Astrocyte (in vitro differentiated cells and primary cell): ENCODE results near the gene LTK. TPM values are rescaled to one million over a fixed set of nuclear protein-coding genes. Genes with fewer than 3 reads are reported as not detected.

Experiments
- DNase-seq: peaks from one replicate; pipeline ENCODE4 v3.0.0-alpha.2; 2010; ENCODE audit warnings: low read depth
- FAIRE-seq: peaks from 2 replicates; lab custom pipeline; 2011; peaks lifted over from hg19 to GRCh38; lab: Jason Lieb, UNC
- H2AFZ ChIP-seq: 2 replicates; pipeline ENCODE4 v1.6.0; 2012; ENCODE audit warnings: low read depth, low read length, inconsistent platforms
- H3K27ac ChIP-seq: 2 replicates; pipeline ENCODE4 v1.5.1; 2011; ENCODE audit warnings: low read depth, low read length, inconsistent platforms
- H3K27me3 ChIP-seq: 2 replicates; pipeline ENCODE4 v1.6.0; 2011; ENCODE audit warnings: low read length, inconsistent platforms; ENCODE audit not compliant: insufficient read depth
- H3K36me3 ChIP-seq: 2 replicates; pipeline ENCODE4 v1.5.1; 2011; ENCODE audit warnings: low read length, inconsistent platforms; ENCODE audit not compliant: insufficient read depth
- H3K4me1 ChIP-seq: 2 replicates; pipeline ENCODE4 v1.5.1; 2011; ENCODE audit warnings: low read length, inconsistent platforms; ENCODE audit not compliant: insufficient read depth
- H3K4me2 ChIP-seq: 2 replicates; pipeline ENCODE4 v1.6.0; 2012; ENCODE audit warnings: low read length, inconsistent platforms
- H3K4me3 ChIP-seq: 2 replicates; pipeline ENCODE4 v1.5.1; 2011; ENCODE audit warnings: low read depth, mild to moderate bottlenecking, low read length, inconsistent platforms; ENCODE audit not compliant: insufficient read depth
- H3K79me2 ChIP-seq: 2 replicates; pipeline ENCODE4 v1.6.0; 2012; ENCODE audit warnings: mild to moderate bottlenecking, low read length, inconsistent platforms; ENCODE audit not compliant: insufficient read depth
- H3K9ac ChIP-seq: 2 replicates; pipeline ENCODE4 v1.6.0; 2012; ENCODE audit warnings: mild to moderate bottlenecking, low read length, inconsistent platforms
- H3K9me3 ChIP-seq: 2 replicates; pipeline ENCODE4 v1.5.1; 2012; ENCODE audit warnings: low read depth, mild to moderate bottlenecking, low read length, inconsistent platforms; ENCODE audit not compliant: insufficient read depth
- H4K20me1 ChIP-seq: 2 replicates; pipeline ENCODE4 v1.6.0; 2012; ENCODE audit warnings: low read length, inconsistent platforms; ENCODE audit not compliant: insufficient read depth
- H3K27ac Mint-ChIP-seq: one replicate; pipeline ENCODE4 v1.8.0; 2021; ENCODE audit warnings: mild to moderate bottlenecking, mixed read lengths; ENCODE audit not compliant: unreplicated experiment
- H3K27me3 Mint-ChIP-seq: one replicate; pipeline ENCODE4 v1.8.0; 2021; ENCODE audit warnings: low read depth, mixed read lengths; ENCODE audit not compliant: unreplicated experiment
- H3K36me3 Mint-ChIP-seq: one replicate; pipeline ENCODE4 v1.8.0; 2021; ENCODE audit warnings: low read depth, mixed read lengths; ENCODE audit not compliant: unreplicated experiment
- H3K4me1 Mint-ChIP-seq: one replicate; pipeline ENCODE4 v1.8.0; 2021; ENCODE audit warnings: low read depth, mixed read lengths; ENCODE audit not compliant: unreplicated experiment
- H3K4me3 Mint-ChIP-seq: one replicate; pipeline ENCODE4 v1.8.0; 2021; ENCODE audit warnings: mild to moderate bottlenecking, moderate library complexity, mixed read lengths; ENCODE audit not compliant: unreplicated experiment
- H3K9me3 Mint-ChIP-seq: one replicate; pipeline ENCODE4 v1.8.0; 2021; ENCODE audit warnings: mild to moderate bottlenecking, mixed read lengths; ENCODE audit not compliant: unreplicated experiment
- CTCF ChIP-seq: IDR thresholded peaks from 2 replicates; pipeline ENCODE4 v1.5.1; 2011; ENCODE audit warnings: low read depth, mild to moderate bottlenecking, inconsistent platforms, low read length, moderate library complexity; ENCODE audit not compliant: insufficient read depth
- EZH2 ChIP-seq: IDR thresholded peaks from 2 replicates; pipeline ENCODE4 v1.6.1; 2012; ENCODE audit warnings: mild to moderate bottlenecking, low read length, inconsistent platforms; ENCODE audit not compliant: insufficient read depth
- total RNA-seq: library from RNA; stranded (reverse); gene quantifications from 2 replicates; pipeline ENCODE4 v1.2.1, GENCODE V29; 2021

Gene LTK
- total RNA-seq, 1 donor from 2014 or later: 0.14 TPM

- Histone ChIP-seq H3K4me3 (no peak overlapping the region), H3K9ac (no peak overlapping the region), H3K36me3 (no peaks in the 10 kb centered on the region), H3K27ac (no peak overlapping the region), H3K9me3 (no peaks in the 10 kb centered on the region), H3K79me2 (no peaks in the 10 kb centered on the region), H3K4me2 (no peak overlapping the region), H4K20me1 (no peaks in the 10 kb centered on the region), H3K4me1 (no peaks in the 10 kb centered on the region), H2AFZ (no peak overlapping the region), H3K27me3 (no peaks in the 10 kb centered on the region)
- Mint-ChIP-seq H3K27ac (no peak overlapping the region), H3K4me3 (no peak overlapping the region), H3K36me3 (peaks cover 19% of the 10 kb centered on the region), H3K9me3 (no peaks in the 10 kb centered on the region), H3K4me1 (peaks cover 5% of the 10 kb centered on the region), H3K27me3 (no peaks in the 10 kb centered on the region)
- DNase-seq: no peak
- FAIRE-seq: no peak
- no peak for TF ChIP-seq CTCF
- no peak for TF ChIP-seq EZH2
Measured at GRCh38 chr15:41520636-41521035, 7.0 kb upstream of the LTK start.

DNA sequence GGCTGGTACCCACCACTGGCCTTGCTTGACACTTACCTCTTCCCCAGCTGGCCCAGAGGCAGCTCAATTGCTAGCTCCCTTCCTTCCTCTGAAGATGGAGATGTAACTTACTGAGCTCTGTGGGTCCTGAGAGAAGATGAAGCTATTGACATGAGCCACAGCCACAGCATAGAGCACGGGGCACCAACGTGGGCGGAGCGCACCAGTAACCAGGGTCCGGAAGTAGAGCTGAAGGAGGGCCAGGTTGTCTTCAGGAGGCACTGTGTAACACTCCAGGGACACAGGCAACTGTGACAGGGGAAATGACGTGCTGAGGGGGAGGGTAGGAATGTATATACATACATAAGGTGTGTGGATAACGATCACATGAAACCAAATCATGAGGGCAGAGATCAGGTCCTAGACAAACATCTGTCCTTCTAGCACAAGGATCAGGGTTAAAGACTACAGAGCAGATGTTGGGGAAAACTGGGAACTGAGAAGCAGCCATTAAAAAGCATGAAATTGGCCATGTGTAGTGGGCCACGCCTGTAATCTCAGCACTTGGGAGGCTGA lies 4.3 kb upstream of the LTK start:
- Histone ChIP-seq H3K27me3 (peaks cover 10% of the 10 kb centered on the region), H3K4me1 (peaks cover 10% of the 10 kb centered on the region), H2AFZ (no peak overlapping the region), H3K36me3 (no peaks in the 10 kb centered on the region), H3K79me2 (no peaks in the 10 kb centered on the region), H3K27ac (no peak overlapping the region), H3K4me2 (no peak overlapping the region), H3K9me3 (no peaks in the 10 kb centered on the region), H3K4me3 (no peak overlapping the region), H3K9ac (no peak overlapping the region), H4K20me1 (no peaks in the 10 kb centered on the region)
- Mint-ChIP-seq H3K27ac (no peak overlapping the region), H3K4me1 (peaks cover 1% of the 10 kb centered on the region), H3K9me3 (peaks cover 2% of the 10 kb centered on the region), H3K36me3 (peaks cover 20% of the 10 kb centered on the region), H3K27me3 (peaks cover 21% of the 10 kb centered on the region), H3K4me3 (no peak overlapping the region)
- no peak for DNase-seq
- TF ChIP-seq EZH2 (no peak), CTCF (no peak)
- FAIRE-seq: no peak

- DNase-seq (no peak), FAIRE-seq (no peak)
- H3K27me3 ChIP-seq: peaks cover 35% of the 10 kb centered on the region
- H3K27me3 Mint-ChIP-seq: peaks cover 55% of the 10 kb centered on the region
- H3K4me2 ChIP-seq: peak overlapping the region; percentile 73
- H3K36me3 Mint-ChIP-seq: peaks cover 14% of the 10 kb centered on the region
- H3K9me3 Mint-ChIP-seq: peaks cover 2% of the 10 kb centered on the region
- H3K4me1 ChIP-seq: peaks cover 14% of the 10 kb centered on the region
- peak overlapping the region; percentile 36 for H3K4me3 ChIP-seq
- no peaks in the 10 kb centered on the region for H3K79me2 ChIP-seq
- no peaks in the 10 kb centered on the region for H4K20me1 ChIP-seq
- no peaks in the 10 kb centered on the region for H3K36me3 ChIP-seq
- no peak overlapping the region for H3K9ac ChIP-seq
- H3K9me3 ChIP-seq: no peaks in the 10 kb centered on the region
- no peak overlapping the region for H3K27ac ChIP-seq
- H3K27ac Mint-ChIP-seq: peak overlapping the region; percentile 81
- H2AFZ ChIP-seq: peak overlapping the region; percentile 45
- H3K4me1 Mint-ChIP-seq: no peaks in the 10 kb centered on the region
- no peak overlapping the region for H3K4me3 Mint-ChIP-seq
- TF ChIP-seq EZH2: no peak
- TF ChIP-seq CTCF: no peak
Measured at GRCh38 chr15:41512940-41513505, 604 bp downstream of the LTK start.
